Astrocyte (in vitro differentiated cells and primary cell): ENCODE data around the gene GLS.

ENCODE experiments used
- CTCF ChIP-seq: IDR thresholded peaks from 2 replicates; pipeline ENCODE4 v1.5.1; 2011; ENCODE audit warnings: low read depth, mild to moderate bottlenecking, inconsistent platforms, low read length, moderate library complexity; ENCODE audit not compliant: insufficient read depth
- EZH2 ChIP-seq: IDR thresholded peaks from 2 replicates; pipeline ENCODE4 v1.6.1; 2012; ENCODE audit warnings: mild to moderate bottlenecking, low read length, inconsistent platforms; ENCODE audit not compliant: insufficient read depth

GRCh38 chr2:190841707-190842505, 38.7 kb upstream of the GLS start:
- TF ChIP-seq CTCF (no peak), EZH2 (no peak)
